Mesendoderm (in vitro differentiated cells): ENCODE results near the gene AVP.

Experiments
- DNase-seq: peaks from one replicate; pipeline ENCODE4 v3.0.0; 2013
- H2AK5ac ChIP-seq: 2 replicates; pipeline ENCODE4 v1.6.1; 2013; ENCODE audit warnings: low read length, inconsistent platforms
- H2BK120ac ChIP-seq: 2 replicates; pipeline ENCODE4 v1.6.1; 2013; ENCODE audit warnings: low read depth, mild to moderate bottlenecking, low read length, moderate library complexity, mixed read lengths
- H2BK15ac ChIP-seq: replicated peaks from 2 replicates; pipeline ENCODE4 v1.6.1; 2013; ENCODE audit warnings: low read depth, mild to moderate bottlenecking, moderate library complexity
- H2BK5ac ChIP-seq: 2 replicates; pipeline ENCODE4 v1.6.1; 2013; ENCODE audit warnings: low read length, inconsistent platforms
- H3K18ac ChIP-seq: 2 replicates; pipeline ENCODE4 v1.6.1; 2013; ENCODE audit warnings: mild to moderate bottlenecking, low read length, mixed read lengths
- H3K23ac ChIP-seq: one replicate; pipeline ENCODE4 v1.6.1; 2013; ENCODE audit warnings: low read length
- H3K27ac ChIP-seq: 2 replicates; pipeline ENCODE4 v1.5.1; 2013; ENCODE audit warnings: low read depth, mild to moderate bottlenecking, inconsistent platforms, low read length, moderate library complexity
- H3K27me3 ChIP-seq: 2 replicates; pipeline ENCODE4 v1.6.1; 2013; ENCODE audit warnings: low read length, control low read depth, mild to moderate bottlenecking, inconsistent platforms; ENCODE audit not compliant: insufficient read depth, poor library complexity
- H3K36me3 ChIP-seq: 2 replicates; pipeline ENCODE4 v1.6.1; 2013; ENCODE audit warnings: low read length, inconsistent platforms; ENCODE audit not compliant: control insufficient read depth, insufficient read depth
- H3K4ac ChIP-seq: one replicate; pipeline ENCODE4 v1.6.1; 2013; ENCODE audit warnings: low read depth, mild to moderate bottlenecking, low read length, moderate library complexity
- H3K4me1 ChIP-seq: 2 replicates; pipeline ENCODE4 v1.6.1; 2013; ENCODE audit warnings: low read depth, low read length, inconsistent platforms; ENCODE audit not compliant: control insufficient read depth
- H3K4me2 ChIP-seq: 2 replicates; pipeline ENCODE4 v1.6.1; 2013; ENCODE audit warnings: low read length
- H3K4me3 ChIP-seq: 2 replicates; pipeline ENCODE4 v1.5.1; 2013; ENCODE audit warnings: mild to moderate bottlenecking, low read length
- H3K56ac ChIP-seq: one replicate; pipeline ENCODE4 v1.6.1; 2013; ENCODE audit warnings: low read length
- H3K79me1 ChIP-seq: 2 replicates; pipeline ENCODE4 v1.6.1; 2013; ENCODE audit warnings: low read length, inconsistent platforms
- H3K79me2 ChIP-seq: 2 replicates; pipeline ENCODE4 v1.6.1; 2013; ENCODE audit warnings: mild to moderate bottlenecking, low read length; ENCODE audit not compliant: control insufficient read depth, insufficient read depth
- H3K9ac ChIP-seq: 2 replicates; pipeline ENCODE4 v1.6.1; 2013; ENCODE audit warnings: low read length, inconsistent platforms
- H4K5ac ChIP-seq: one replicate; pipeline ENCODE4 v1.6.1; 2013; ENCODE audit warnings: low read length
- H4K8ac ChIP-seq: one replicate; pipeline ENCODE4 v1.6.1; 2013; ENCODE audit warnings: low read depth, mild to moderate bottlenecking, control low read depth, low read length, moderate library complexity
- WGBS: extraction: QIAGEN DNeasy Blood & Tissue Kit; methylation state at CpG from one replicate; pipeline ENCODE4 v1.1.7; 2013; ENCODE audit warnings: low lambda C conversion rate, missing lambda C conversion rate; ENCODE audit not compliant: insufficient coverage; ENCODE audit errors: extremely low coverage; 5-methylcytosine and 5-hydroxymethylcytosine counted together

AVP gene

DNA sequence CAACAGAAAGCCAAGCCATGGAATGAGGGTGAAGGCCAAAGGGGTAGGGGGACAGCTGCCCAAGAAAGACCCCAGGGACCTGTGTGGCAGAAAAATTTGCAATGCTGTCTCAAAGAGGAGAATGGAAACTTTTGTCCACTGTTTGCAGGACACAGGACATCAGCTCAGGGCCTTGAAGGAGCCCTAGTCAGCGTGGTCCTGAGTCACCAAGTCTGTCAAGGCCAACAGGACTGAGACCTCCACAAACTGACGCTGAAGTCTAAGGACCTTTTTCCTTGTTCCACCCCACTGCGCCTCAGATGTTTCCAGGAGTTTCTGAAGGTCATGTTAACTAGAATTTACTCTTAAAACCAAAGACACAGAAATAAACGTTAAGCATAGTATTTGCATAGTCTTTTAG, 31.8 kb upstream of the AVP start:
- no peak overlapping the region for H3K4me2 ChIP-seq
- no CpG with 5 or more reads among the region's 4 CpGs for WGBS
- H3K56ac ChIP-seq = no peak overlapping the region
- H3K36me3 ChIP-seq = no peaks in the 10 kb centered on the region
- H4K8ac ChIP-seq = no peak overlapping the region
- H2BK120ac ChIP-seq = no peak overlapping the region
- no peak overlapping the region for H3K4me3 ChIP-seq
- H4K5ac ChIP-seq = no peak overlapping the region
- H3K27ac ChIP-seq = no peak overlapping the region
- H3K4me1 ChIP-seq = no peaks in the 10 kb centered on the region
- no peaks in the 10 kb centered on the region for H3K79me2 ChIP-seq
- no peak overlapping the region for H2AK5ac ChIP-seq
- H2BK5ac ChIP-seq = no peak overlapping the region
- H3K27me3 ChIP-seq = no peaks in the 10 kb centered on the region
- H3K4ac ChIP-seq = no peak overlapping the region
- no peak overlapping the region for H2BK15ac ChIP-seq
- H3K79me1 ChIP-seq = no peaks in the 10 kb centered on the region
- H3K18ac ChIP-seq = no peak overlapping the region
- H3K9ac ChIP-seq = no peak overlapping the region
- no peak for DNase-seq
- no peak overlapping the region for H3K23ac ChIP-seq

DNA sequence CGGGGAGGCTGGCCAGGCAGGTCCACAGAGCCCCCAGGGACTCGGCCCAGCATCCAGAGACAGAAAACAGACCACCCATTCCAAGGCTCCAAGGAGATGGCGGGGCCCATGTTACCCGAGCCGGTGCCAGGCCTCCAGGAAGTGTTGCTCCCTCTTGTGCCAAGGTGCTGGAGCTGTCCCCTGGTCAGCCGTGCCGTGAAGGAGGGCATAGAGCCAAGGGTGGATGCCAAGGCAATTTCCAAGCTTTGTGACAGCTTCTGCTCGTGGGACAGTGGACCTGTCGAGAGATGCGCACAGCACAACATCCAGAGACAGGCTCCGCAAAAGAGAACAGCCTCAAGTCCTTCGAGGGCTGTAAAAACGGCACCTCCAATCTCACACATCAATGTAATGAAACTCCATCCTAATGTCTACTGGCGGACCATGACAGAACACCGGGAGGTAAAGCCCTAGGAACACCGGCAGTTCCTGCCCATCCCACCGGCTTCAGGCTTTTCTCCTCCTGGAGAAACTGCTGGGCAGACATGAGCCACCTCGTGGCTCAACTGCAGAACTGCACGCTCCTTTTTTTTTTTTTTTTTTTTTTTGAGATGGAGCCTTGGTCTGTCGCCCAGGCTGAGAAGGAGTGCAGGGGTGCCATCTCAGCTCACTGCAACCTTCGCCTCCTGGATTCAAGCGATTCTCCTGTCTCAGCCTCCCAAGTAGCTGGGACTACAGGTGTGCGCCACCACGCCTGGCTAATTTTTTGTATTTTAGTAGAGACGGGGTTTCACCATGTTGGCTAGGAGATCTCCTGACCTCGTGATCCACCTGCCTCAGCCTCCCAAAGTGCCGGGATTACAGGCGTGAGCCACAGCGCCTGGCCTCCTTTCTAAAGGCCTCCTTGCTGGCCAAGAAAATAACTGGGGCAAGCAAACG, 30.9 kb upstream of the AVP start:
- no peaks in the 10 kb centered on the region for H3K4me1 ChIP-seq
- no peak overlapping the region for H2BK120ac ChIP-seq
- H2BK15ac ChIP-seq = no peak overlapping the region
- no peaks in the 10 kb centered on the region for H3K27me3 ChIP-seq
- H3K79me1 ChIP-seq = no peaks in the 10 kb centered on the region
- H2BK5ac ChIP-seq = no peak overlapping the region
- no peak overlapping the region for H3K27ac ChIP-seq
- no peak overlapping the region for H3K18ac ChIP-seq
- H3K9ac ChIP-seq = no peak overlapping the region
- no peak overlapping the region for H3K23ac ChIP-seq
- DNase-seq = peak; percentile 84
- no peak overlapping the region for H3K56ac ChIP-seq
- H3K4ac ChIP-seq = no peak overlapping the region
- H4K5ac ChIP-seq = no peak overlapping the region
- no peak overlapping the region for H2AK5ac ChIP-seq
- H3K79me2 ChIP-seq = no peaks in the 10 kb centered on the region
- no peak overlapping the region for H3K4me2 ChIP-seq
- no CpG with 5 or more reads among the region's 30 CpGs for WGBS
- no peak overlapping the region for H4K8ac ChIP-seq
- H3K4me3 ChIP-seq = no peak overlapping the region
- no peaks in the 10 kb centered on the region for H3K36me3 ChIP-seq

DNA sequence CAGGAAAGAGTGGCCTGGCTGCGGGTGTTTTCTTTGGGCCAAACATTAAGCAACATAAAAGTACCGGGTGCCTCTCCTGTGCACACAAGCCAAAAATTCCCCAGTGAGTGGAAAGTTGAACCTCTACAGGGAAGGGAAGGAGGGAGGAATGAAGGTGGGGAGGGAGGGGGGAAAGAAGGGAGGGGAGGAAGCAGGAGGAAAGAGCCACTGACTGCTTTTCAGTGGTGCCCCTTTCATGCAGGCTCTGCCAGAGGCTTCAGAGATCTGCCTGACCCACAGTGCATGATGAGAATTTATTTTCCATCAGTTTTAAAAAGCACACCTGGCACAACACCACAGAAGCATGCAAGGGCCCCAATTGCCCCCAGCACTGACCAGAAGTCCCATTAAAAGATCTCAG, 27.5 kb upstream of the AVP start:
- H3K4me2 ChIP-seq = no peak overlapping the region
- H3K18ac ChIP-seq = no peak overlapping the region
- H2BK15ac ChIP-seq = no peak overlapping the region
- no peak overlapping the region for H3K4ac ChIP-seq
- no peak overlapping the region for H4K5ac ChIP-seq
- no peak overlapping the region for H3K4me3 ChIP-seq
- no peak for DNase-seq
- no peaks in the 10 kb centered on the region for H3K79me1 ChIP-seq
- WGBS = no CpG with 5 or more reads among the region's 2 CpGs
- no peaks in the 10 kb centered on the region for H3K4me1 ChIP-seq
- H3K36me3 ChIP-seq = no peaks in the 10 kb centered on the region
- no peak overlapping the region for H4K8ac ChIP-seq
- no peak overlapping the region for H3K27ac ChIP-seq
- no peak overlapping the region for H2BK5ac ChIP-seq
- no peak overlapping the region for H2BK120ac ChIP-seq
- H3K79me2 ChIP-seq = no peaks in the 10 kb centered on the region
- no peaks in the 10 kb centered on the region for H3K27me3 ChIP-seq
- H3K56ac ChIP-seq = no peak overlapping the region
- no peak overlapping the region for H3K23ac ChIP-seq
- H2AK5ac ChIP-seq = no peak overlapping the region
- no peak overlapping the region for H3K9ac ChIP-seq

DNA sequence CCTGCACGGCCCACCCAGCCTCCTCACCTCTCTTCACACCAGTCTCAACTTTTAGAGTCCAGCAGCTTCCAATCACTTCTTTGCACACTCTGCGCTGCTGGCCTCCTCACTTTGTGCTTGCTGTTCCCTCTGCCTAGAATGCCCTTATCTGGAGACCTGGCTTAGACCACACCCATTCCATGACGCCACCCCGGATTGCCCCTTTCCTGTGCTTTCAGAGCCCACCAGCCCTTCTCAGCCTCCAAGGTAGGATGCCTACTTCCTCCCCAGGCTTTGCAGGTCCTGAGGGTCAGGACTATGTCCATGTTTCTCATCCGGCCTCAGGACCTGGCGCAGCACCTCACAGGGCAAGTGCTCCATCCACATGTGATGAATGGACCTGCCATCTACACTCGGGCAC, 27.0 kb upstream of the AVP start:
- no peak overlapping the region for H2BK5ac ChIP-seq
- no peaks in the 10 kb centered on the region for H3K79me2 ChIP-seq
- no peak for DNase-seq

DNA sequence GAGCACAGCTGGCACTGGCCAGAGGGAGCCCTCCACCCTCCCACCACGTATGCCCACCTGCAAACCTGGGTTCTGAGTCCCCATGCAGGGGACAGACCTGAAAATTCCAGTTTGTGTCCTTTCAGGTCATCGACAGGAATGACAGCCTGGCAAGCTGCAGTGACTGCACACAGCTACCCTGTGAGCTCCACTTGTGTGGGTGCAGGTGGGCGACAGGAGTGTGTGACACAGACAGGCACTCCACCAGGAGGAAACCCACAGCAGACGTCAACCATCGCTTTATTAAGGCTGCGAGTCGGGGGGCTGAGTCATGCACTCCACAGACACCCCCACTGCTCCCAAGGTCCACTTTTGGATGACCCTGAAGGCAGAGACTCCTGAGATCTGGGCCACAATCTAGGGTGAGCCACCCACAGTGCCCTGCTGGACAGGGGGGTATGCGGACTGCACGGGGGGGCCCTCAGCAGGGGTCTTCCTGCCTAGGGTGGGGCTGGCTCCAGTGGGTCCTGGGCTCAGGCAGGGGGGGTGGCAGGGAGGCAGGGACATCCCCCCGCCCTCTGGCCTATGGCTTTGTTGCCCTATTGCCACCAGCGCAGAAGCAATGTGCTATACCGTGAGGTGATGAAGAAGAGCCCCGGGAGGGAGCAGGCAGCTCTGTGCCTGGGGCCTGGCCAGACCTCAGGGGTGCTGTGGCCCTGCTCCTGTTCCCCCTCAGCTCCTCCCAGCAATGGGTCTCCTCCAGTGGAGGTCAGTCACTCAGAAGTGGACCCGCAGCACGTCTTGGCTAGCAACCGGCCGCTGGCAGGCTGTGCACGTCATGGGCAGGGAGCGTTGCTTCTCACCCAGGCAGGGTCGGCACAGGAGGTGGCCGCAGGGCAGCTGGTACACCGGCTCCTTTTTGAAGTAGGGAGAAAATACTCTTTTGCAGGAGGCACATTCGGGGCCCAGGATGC, 25.1 kb upstream of the AVP start:
- H3K4me3 ChIP-seq = no peak overlapping the region
- no peaks in the 10 kb centered on the region for H3K79me2 ChIP-seq
- no peak overlapping the region for H2BK120ac ChIP-seq
- no peak for DNase-seq
- H3K27me3 ChIP-seq = no peaks in the 10 kb centered on the region
- no peak overlapping the region for H2AK5ac ChIP-seq
- H3K4me1 ChIP-seq = no peaks in the 10 kb centered on the region
- H3K23ac ChIP-seq = no peak overlapping the region
- H2BK15ac ChIP-seq = no peak overlapping the region
- H3K56ac ChIP-seq = no peak overlapping the region
- H3K36me3 ChIP-seq = no peaks in the 10 kb centered on the region
- no peak overlapping the region for H3K18ac ChIP-seq
- H3K9ac ChIP-seq = no peak overlapping the region
- no peaks in the 10 kb centered on the region for H3K79me1 ChIP-seq
- no peak overlapping the region for H2BK5ac ChIP-seq
- no peak overlapping the region for H4K5ac ChIP-seq
- H3K27ac ChIP-seq = no peak overlapping the region
- no peak overlapping the region for H3K4ac ChIP-seq
- H4K8ac ChIP-seq = no peak overlapping the region
- no CpG with 5 or more reads among the region's 23 CpGs for WGBS
- H3K4me2 ChIP-seq = no peak overlapping the region

More for the DNA sequence above, 27.0 kb upstream of the AVP start:
- no peak overlapping the region for H3K9ac ChIP-seq
- H3K27me3 ChIP-seq = no peaks in the 10 kb centered on the region
- no peaks in the 10 kb centered on the region for H3K79me1 ChIP-seq
- H3K4me1 ChIP-seq = no peaks in the 10 kb centered on the region
- no peak overlapping the region for H3K4me3 ChIP-seq
- no peak overlapping the region for H3K4me2 ChIP-seq
- no peak overlapping the region for H4K8ac ChIP-seq
- no peak overlapping the region for H2BK15ac ChIP-seq
- no peak overlapping the region for H3K56ac ChIP-seq
- H4K5ac ChIP-seq = no peak overlapping the region
- no CpG with 5 or more reads among the region's 7 CpGs for WGBS
- H3K36me3 ChIP-seq = no peaks in the 10 kb centered on the region
- no peak overlapping the region for H2AK5ac ChIP-seq
- H3K23ac ChIP-seq = no peak overlapping the region
- no peak overlapping the region for H3K27ac ChIP-seq
- no peak overlapping the region for H3K4ac ChIP-seq
- no peak overlapping the region for H2BK120ac ChIP-seq
- no peak overlapping the region for H3K18ac ChIP-seq
